HCT116 (cell line): ENCODE results near the gene KCTD18. TPM values are rescaled to one million over a fixed set of nuclear protein-coding genes. Genes with fewer than 3 reads are reported as not detected.

Experiments used
- ATAC-seq: fragments of 200-7000 bp; cut with Tn5 transposase; 2 replicates; pipeline ENCODE4 v1.9.1; 2020; ENCODE audit warnings: mild to moderate bottlenecking, moderate library complexity
- BruUV-seq: library from RNA; stranded (reverse); fragments of 400-500 nt; replicated peaks from 2 replicates; lab custom pipeline; 2021; lab: Mats Ljungman, UMichigan
- CTCF ChIA-PET: fragments of 300-600 bp; sonication (Branson Sonifier 250); formaldehyde crosslinking; loops from one replicate; lab custom pipeline; 2021; ENCODE audit warnings: antibody characterized with exemption; lab: Charles Lee
- POLR2A ChIA-PET: fragments of 300-600, 350-600 bp; sonication (Branson Sonifier 250); formaldehyde crosslinking; loops from one replicate; lab custom pipeline; 2021; ENCODE audit warnings: antibody characterized with exemption; lab: Charles Lee
- RAD21 ChIA-PET, 2 experiments: fragments of 300-600 bp; sonication (Branson Sonifier 250); formaldehyde crosslinking; loops; one replicate each; lab custom pipeline; 2023; ENCODE audit warnings: low total read pairs in 2 of 2; ENCODE audit not compliant: uncharacterized antibody in 2 of 2, unreplicated experiment in 2 of 2, low non-redundant PET in 1 of 2; lab: Charles Lee
- DNase-seq: peaks from one replicate; pipeline ENCODE4 v3.0.0-alpha.2; 2010; ENCODE audit warnings: low read depth, low spot score
- H2AFZ ChIP-seq: fragments of 200-600 bp; shearing (Covaris generic), sonication (generic); 2 replicates; pipeline ENCODE4 v1.6.1; 2017; ENCODE audit warnings: low read depth, mixed run types, mixed read lengths, antibody characterized with exemption, low read length; ENCODE audit not compliant: poor library complexity, severe bottlenecking
- H3K27ac ChIP-seq: 2 replicates; pipeline ENCODE4 v1.5.1; 2012; ENCODE audit warnings: low read depth, low read length
- H3K27me3 ChIP-seq: fragments of 200-600 bp; sonication (generic); 2 replicates; pipeline ENCODE4 v1.6.1; 2016; ENCODE audit warnings: mixed run types, low read length, mixed read lengths; ENCODE audit not compliant: insufficient read depth
- H3K36me3 ChIP-seq, 2 experiments: fragments of 200-500 bp in 1 of 2; fragments of 200-600 bp in 1 of 2; sonication (Bioruptor generic) in 1 of 2; sonication (generic) in 1 of 2; 2 replicates each; pipeline versions ENCODE4 v1.5.1 to v1.6.1; 2014 to 2016; ENCODE audit warnings: low read length in 2 of 2, inconsistent platforms in 1 of 2, mixed read lengths in 1 of 2, mixed run types in 1 of 2; ENCODE audit not compliant: insufficient read depth in 2 of 2, control insufficient read depth in 1 of 2
- H3K4me1 ChIP-seq, 2 experiments: fragments of 200-600 bp in 1 of 2; sonication (generic) in 1 of 2; 2 replicates each; pipeline versions ENCODE4 v1.5.1 to v1.6.1; 2012 to 2017; ENCODE audit warnings: low read length in 2 of 2, inconsistent platforms in 1 of 2, mild to moderate bottlenecking in 1 of 2, mixed read lengths in 1 of 2, mixed run types in 1 of 2, moderate library complexity in 1 of 2; ENCODE audit not compliant: insufficient read depth in 2 of 2, control insufficient read depth in 1 of 2
- H3K4me2 ChIP-seq: fragments of 200-600 bp; sonication (generic); 2 replicates; pipeline ENCODE4 v1.6.1; 2017; ENCODE audit warnings: mixed run types, low read length, mixed read lengths
- H3K4me3 ChIP-seq, 2 experiments: fragments of 200-600 bp in 1 of 2; sonication (generic) in 1 of 2; replicated peaks in 1 of 2; 2 replicates each; pipeline ENCODE4 v1.5.1; 2011 to 2016; ENCODE audit warnings: low read length in 2 of 2, control low read depth in 1 of 2, low read depth in 1 of 2, mild to moderate bottlenecking in 1 of 2, mixed read lengths in 1 of 2, mixed run types in 1 of 2
- H3K79me2 ChIP-seq: fragments of 200-600 bp; sonication (generic); 2 replicates; pipeline ENCODE4 v1.6.1; 2017; ENCODE audit warnings: mild to moderate bottlenecking, mixed run types, low read length, moderate library complexity, mixed read lengths; ENCODE audit not compliant: insufficient read depth
- H3K9ac ChIP-seq: fragments of 200-600 bp; sonication (generic); 2 replicates; pipeline ENCODE4 v1.6.1; 2016; ENCODE audit warnings: low read length, mixed read lengths
- H3K9me2 ChIP-seq: fragments of 200-600 bp; sonication (generic), shearing (Covaris generic); 2 replicates; pipeline ENCODE4 v1.6.1; 2017; ENCODE audit warnings: mixed run types, mild to moderate bottlenecking, moderate library complexity; ENCODE audit not compliant: insufficient read depth
- H3K9me3 ChIP-seq, 2 experiments: fragments of 200-500 bp in 1 of 2; fragments of 200-600 bp in 1 of 2; sonication (Bioruptor generic) in 1 of 2; sonication (generic) in 1 of 2; 2 replicates each; pipeline ENCODE4 v1.6.1; 2014 to 2017; ENCODE audit warnings: low read length in 2 of 2, mixed read lengths in 2 of 2, inconsistent platforms in 1 of 2, low read depth in 1 of 2, mild to moderate bottlenecking in 1 of 2, mixed run types in 1 of 2, moderate library complexity in 1 of 2; ENCODE audit not compliant: control insufficient read depth in 1 of 2, insufficient read depth in 1 of 2
- H4K20me1 ChIP-seq: fragments of 200-600 bp; sonication (generic), shearing (Covaris generic); 2 replicates; pipeline ENCODE4 v1.6.1; 2017; ENCODE audit warnings: mixed run types, mild to moderate bottlenecking, moderate library complexity; ENCODE audit not compliant: insufficient read depth
- ATF3 ChIP-seq: IDR thresholded peaks from 2 replicates; pipeline ENCODE4 v1.6.1; 2012
- EZH2 ChIP-seq: fragments of 200-600 bp; sonication (generic); IDR thresholded peaks from 2 replicates; pipeline ENCODE4 v1.6.1; 2017; ENCODE audit warnings: antibody characterized with exemption, mixed run types
- FOSL1 ChIP-seq: IDR thresholded peaks from 2 replicates; pipeline ENCODE4 v1.6.1; 2012; ENCODE audit warnings: low read depth
- POLR2A ChIP-seq: IDR thresholded peaks from 2 replicates; pipeline ENCODE4 v1.7.0; 2011; ENCODE audit warnings: borderline replicate concordance; ENCODE audit not compliant: insufficient read depth, insufficient read length; ENCODE audit errors: extremely low read depth
- POLR2AphosphoS5 ChIP-seq: IDR thresholded peaks from 2 replicates; pipeline ENCODE4 v1.6.1; 2011; ENCODE audit warnings: mild to moderate bottlenecking, low read depth, low read length, moderate library complexity
- RAD21 ChIP-seq: IDR thresholded peaks from 2 replicates; pipeline ENCODE4 v1.6.1; 2012; ENCODE audit warnings: low read depth, mild to moderate bottlenecking
- REST ChIP-seq: IDR thresholded peaks from 2 replicates; pipeline ENCODE4 v1.6.1; 2012; ENCODE audit warnings: low read depth
- SIN3A ChIP-seq: IDR thresholded peaks from 2 replicates; pipeline ENCODE4 v1.6.1; 2012; ENCODE audit warnings: low read depth
- SP1 ChIP-seq: IDR thresholded peaks from 2 replicates; pipeline ENCODE4 v1.6.1; 2012; ENCODE audit warnings: low read depth
- SRF ChIP-seq: IDR thresholded peaks from 2 replicates; pipeline ENCODE4 v1.6.1; 2012; ENCODE audit warnings: low read depth
- ZBTB33 ChIP-seq: IDR thresholded peaks from 2 replicates; pipeline ENCODE4 v1.6.1; 2011; ENCODE audit warnings: mild to moderate bottlenecking, low read length, moderate library complexity; ENCODE audit not compliant: insufficient replicate concordance; ENCODE audit errors: extremely low read depth
- ZFX ChIP-seq: fragments of 450-650 bp; IDR thresholded peaks from 2 replicates; pipeline ENCODE4 v1.6.1; 2017
- intact Hi-C: fragments of 100-400 bp; cut with micrococcal nuclease; formaldehyde crosslinking; loops from 2 replicates; pipeline ENCODE4 v1.10.0; 2022
- total RNA-seq: library from RNA; stranded (reverse); gene quantifications from one replicate; pipeline ENCODE4 v1.2.1, GENCODE V29; 2021; ENCODE audit not compliant: unreplicated experiment
- TF ChIP-seq, protein P1 (sequence below): IDR thresholded peaks from 2 replicates; pipeline ENCODE4 v1.6.1; 2012

KCTD18 gene
- total RNA-seq, 1 experiment from 2014 or later, result 12.8 TPM

DNA sequence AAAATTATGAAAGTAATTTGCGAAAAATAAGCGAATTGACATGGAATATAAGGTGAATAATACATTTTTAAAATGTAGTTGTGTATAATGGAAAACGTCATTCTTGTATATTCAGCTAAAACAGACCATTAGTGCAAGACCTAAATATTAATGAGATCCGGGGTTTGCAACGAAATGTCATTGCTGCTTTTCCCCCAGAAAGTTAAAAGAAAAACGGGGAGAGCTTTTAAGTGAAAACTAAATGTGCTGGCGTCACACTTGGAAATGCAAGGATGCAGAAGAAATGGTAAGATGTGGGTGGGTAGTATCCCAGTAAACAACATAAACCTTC lies 15.6 kb upstream of the KCTD18 start:
- H2AFZ ChIP-seq, result peak overlapping the region; percentile 82
- H3K9ac ChIP-seq, result peak overlapping the region; percentile 38
- TSS peak; percentile 77 for BruUV-seq
- peaks cover 45% of the 10 kb centered on the region for H3K79me2 ChIP-seq
- H3K27me3 ChIP-seq, result no peaks in the 10 kb centered on the region
- no peak; the same call in 1 of the 2 replicates for ATAC-seq
- no peaks in the 10 kb centered on the region for H3K36me3 ChIP-seq
- H3K9me3 ChIP-seq, result no peaks in the 10 kb centered on the region
- no peaks in the 10 kb centered on the region for H4K20me1 ChIP-seq
- ChIA-PET POLR2A (no interaction called here), RAD21 (interaction anchor here in 1 of 2 experiments (0.8 kb wide), 1 partner anchor 16 kb away, joined by 3 read pairs; the partner anchor contains the start of gene KCTD18), CTCF (no interaction called here)
- peak overlapping the region; percentile 93 to 96 for H3K4me3 ChIP-seq
- TF ChIP-seq SIN3A, result no peak
- no peak for TF ChIP-seq ZBTB33
- TF ChIP-seq RAD21, result no peak
- no peak for TF ChIP-seq SRF
- TF ChIP-seq REST, result no peak
- TF ChIP-seq SP1, result no peak
- no peak for TF ChIP-seq ZFX
- TF ChIP-seq ATF3, result no peak
- TF ChIP-seq EZH2, result no peak
- no peak for TF ChIP-seq POLR2A
- TF ChIP-seq POLR2AphosphoS5, result no peak
- TF ChIP-seq, protein P1, sequence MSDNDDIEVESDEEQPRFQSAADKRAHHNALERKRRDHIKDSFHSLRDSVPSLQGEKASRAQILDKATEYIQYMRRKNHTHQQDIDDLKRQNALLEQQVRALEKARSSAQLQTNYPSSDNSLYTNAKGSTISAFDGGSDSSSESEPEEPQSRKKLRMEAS, result no peak
- no peak for TF ChIP-seq FOSL1
- intact Hi-C loops, result no loop called here
- peaks cover 4 to 22% of the 10 kb centered on the region in 2 experiments; a peak in 3 of 4 replicates for H3K4me1 ChIP-seq
- no peak for DNase-seq
- H3K9me2 ChIP-seq, result no peaks in the 10 kb centered on the region
- no peak overlapping the region for H3K27ac ChIP-seq
- H3K4me2 ChIP-seq, result peak overlapping the region; percentile 92
